HG02943 (cell line): ENCODE results near the gene DNAJB2.
"Not testable (repeated sequence)": the region's sequence is repeated elsewhere in the genome, so short reads cannot be mapped to it uniquely, and the experiment has no call there.

ENCODE experiments used
- ATAC-seq: cut with Tn5 transposase; IDR thresholded peaks from one replicate; pipeline ENCODE4 v1.9.1; 2021; ENCODE audit warnings: mild to moderate bottlenecking, low read depth, moderate library complexity; ENCODE audit not compliant: unreplicated experiment

Gene DNAJB2

DNA sequence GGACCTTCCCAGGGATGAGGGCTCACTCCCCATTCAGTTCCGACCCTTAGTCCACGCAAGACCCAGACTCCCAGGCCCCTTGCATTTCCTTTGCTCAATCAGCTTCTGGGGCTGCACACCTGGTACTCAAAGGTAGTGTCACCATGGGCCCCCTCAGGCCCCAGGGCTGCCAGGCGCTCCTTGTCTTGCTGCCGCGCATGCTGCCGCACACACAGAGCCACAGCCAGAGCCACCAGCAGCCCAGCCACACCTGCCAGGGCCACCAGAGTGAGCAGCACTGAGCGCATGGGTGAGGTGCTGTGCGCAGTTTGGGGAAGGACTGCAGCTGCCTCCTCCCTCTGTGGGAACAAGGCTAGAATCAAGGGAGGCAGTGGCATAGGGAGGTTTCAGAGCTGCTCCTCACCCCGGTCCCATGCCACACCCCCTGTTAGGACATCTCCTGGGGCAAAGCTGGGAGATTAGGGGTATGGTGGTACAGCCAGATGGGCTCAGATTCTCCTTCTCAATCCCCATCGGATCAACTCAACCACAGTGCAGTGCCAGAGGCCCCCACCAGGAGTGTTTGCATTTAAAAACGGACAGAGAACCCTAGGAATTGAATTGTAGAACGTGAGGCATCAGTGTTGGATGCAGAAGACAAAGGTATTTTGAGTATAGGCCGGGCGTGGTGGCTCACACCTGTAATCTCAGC lies 18.7 kb downstream of the DNAJB2 start:
- no peak for ATAC-seq

GRCh38 chr2:219298759-219299371 lies 19.7 kb downstream of the DNAJB2 start:
- ATAC-seq: no peak

DNA sequence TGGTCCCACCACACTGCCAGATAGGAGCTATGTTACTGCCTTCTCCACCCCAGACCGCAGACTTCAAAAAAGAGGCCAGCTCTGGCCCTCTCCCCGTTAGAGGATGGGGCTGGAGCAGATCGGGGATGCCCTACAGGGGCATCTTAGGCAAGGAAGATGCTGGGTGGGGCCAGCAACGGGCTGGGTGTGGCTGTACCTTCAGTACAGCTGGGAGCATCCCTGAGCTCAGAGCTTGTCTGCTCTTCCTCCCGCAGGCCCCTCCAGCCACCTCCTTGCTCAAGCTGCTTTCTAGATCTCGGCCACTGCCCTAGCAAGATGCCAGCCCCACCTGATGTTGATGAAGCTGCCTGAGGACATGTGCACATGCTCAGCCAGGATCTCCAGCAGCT lies 20.2 kb downstream of the DNAJB2 start:
- ATAC-seq: no peak

GRCh38 chr2:219300022-219300421 lies 20.9 kb downstream of the DNAJB2 start:
- no peak for ATAC-seq

DNA sequence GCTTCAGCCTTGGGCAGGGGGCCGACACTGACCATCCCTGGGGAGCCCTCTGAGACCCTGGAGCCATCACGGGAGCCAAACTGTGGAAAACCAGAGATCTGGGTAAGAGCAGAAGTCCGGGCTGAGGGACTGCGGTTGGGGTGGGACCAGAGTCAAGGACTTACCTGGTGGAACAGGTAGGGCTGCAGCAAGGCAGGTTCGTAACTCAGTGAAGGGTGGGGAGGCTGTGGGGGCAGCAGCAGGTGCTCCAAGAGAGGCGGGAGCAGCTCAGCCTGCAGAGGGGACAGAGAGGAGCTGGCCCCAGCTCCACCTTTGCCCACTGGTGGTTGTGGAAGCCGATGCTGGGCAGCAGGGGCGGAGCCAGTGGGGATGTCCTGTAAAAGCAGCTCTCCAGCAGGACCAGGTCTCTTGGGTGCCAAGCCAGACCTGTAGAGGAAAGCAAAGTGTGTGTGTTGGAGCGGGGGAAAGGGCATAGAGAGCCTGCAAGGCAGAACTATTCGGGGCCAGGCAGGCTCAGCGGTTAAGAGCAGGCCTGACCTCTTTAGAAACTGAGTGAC lies 23.3 kb downstream of the DNAJB2 start:
- no peak for ATAC-seq

DNA sequence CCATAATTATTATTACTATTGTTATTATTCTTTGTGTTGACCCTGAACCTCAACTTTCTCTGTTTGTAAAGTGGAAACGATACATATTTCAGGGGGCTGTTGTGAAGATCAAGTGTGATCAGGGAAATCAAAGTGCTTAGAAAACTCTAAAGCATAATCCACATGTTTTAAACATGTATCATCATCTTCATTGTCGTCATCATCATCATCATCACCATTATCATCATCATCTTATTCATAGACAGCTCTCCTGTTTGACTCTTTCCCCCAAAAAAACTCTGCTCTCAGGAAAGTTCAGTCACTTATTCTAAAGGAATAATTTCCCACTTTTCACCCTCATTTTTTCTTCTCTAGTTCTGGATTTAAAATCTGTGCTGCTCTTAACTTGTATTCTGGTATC lies 25.1 kb downstream of the DNAJB2 start:
- ATAC-seq: no peak

GRCh38 chr2:219306047-219306446 lies 26.9 kb downstream of the DNAJB2 start:
- no peak for ATAC-seq

GRCh38 chr2:219308142-219309101 lies 29.3 kb downstream of the DNAJB2 start:
- no peak for ATAC-seq

DNA sequence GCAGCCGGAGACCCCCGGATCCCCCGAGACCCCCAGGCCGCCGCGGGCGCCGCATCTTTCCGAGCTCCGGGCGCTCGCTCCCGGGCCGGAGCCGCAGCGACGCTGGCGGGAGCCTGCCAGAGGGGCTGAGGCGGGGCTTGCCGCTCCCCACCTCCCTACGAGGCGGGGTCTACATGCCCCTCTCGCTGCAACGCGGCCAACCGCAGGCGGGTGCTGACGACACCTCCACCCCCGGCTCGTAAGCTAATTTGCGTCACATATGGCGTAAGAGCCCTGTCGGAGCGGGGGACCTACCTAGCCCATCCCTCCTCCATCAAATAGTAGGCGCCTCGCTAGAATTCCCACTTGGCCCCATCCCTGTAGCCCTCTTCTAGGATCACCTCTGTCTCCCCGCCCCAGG lies 30.1 kb downstream of the DNAJB2 start, which contains the start of gene PTPRN:
PTPRN (minus strand) TSS at position 124 of the 400 bp plus-strand sequence; CDS start at position 55, 69 bp downstream.
- ATAC-seq: no peak

DNA sequence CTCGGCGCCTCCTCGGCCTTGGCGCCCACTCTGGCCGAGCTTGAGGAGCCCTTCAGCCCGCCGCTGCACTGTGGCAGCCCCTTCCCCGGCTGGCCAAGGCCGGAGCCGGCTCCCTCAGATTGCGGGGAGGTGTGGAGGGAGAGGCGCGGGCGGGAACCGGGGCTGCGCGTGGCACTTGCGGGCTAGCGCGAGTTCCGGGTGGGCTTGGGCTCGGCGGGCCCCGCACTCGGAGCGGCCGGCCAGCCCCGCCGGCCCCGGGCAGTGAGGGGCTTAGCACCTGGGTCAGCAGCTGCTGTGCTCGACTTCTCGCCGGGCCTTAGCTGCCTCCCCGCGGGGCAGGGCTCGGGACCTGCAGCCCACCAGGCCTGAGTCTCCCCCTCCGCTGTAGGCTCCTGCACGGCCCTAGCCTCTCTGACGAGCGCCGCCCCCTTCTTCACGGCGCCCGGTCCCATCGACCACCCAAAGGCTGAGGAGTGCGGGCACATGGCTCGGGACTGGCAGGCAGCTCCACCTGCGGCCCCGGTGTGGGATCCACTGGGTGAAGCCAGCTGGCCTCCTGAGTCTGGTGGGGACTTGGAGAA lies 33.6 kb downstream of the DNAJB2 start:
- not testable (repeated sequence) for ATAC-seq

DNA sequence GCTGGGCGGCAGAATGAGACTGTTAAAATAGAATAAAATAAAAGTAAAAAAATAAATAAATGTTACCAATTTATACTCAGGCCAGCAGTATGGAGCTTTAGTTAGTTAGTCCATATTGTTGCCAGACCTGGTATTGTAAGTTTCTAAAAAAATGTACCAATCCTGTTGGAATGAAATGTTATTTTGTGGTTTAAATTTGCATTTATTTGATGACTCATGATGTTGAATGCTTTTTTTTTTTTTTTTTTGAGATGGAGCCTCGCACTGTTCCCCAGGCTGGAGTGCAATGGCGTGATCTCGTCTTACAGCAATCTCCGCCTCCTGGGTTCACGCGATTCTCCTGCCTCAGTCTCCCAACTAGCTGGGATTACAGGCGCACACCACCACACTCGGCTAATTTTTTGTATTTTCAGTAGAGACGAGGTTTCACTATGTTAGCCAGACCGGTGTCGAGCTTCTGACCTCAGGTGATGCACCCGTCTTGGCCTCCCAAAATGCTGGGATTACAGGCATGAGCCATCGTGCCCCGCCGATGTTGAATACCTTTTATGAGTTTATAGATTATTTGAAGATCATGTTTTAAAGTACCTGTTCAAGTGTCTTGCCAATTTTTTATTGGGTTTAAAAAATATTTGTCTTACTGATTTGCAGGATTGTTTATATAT lies 35.8 kb downstream of the DNAJB2 start:
- no peak for ATAC-seq

DNA sequence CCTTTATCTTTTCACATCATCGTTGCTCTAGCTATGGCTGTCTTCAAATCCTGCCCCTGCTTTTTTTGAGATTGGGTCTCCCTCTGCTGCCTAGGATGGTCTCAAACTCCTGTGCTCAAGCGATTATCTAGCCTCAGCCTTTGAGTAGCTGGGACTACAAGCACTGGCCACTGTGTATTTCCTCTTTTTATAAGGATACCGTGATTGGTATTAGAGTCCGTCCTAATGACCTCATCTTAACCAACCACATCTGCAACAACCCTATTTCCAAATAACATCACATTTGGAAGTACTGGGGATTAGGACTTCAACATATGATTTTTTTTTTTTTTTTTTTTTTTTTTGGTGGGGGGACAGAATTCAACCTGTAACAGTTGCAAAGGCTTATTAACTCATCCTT lies 44.3 kb downstream of the DNAJB2 start:
- no peak for ATAC-seq

GRCh38 chr2:219325136-219325535 lies 46.0 kb downstream of the DNAJB2 start:
- ATAC-seq: no peak

GRCh38 chr2:219325657-219326315 lies 46.6 kb downstream of the DNAJB2 start:
- no peak for ATAC-seq

DNA sequence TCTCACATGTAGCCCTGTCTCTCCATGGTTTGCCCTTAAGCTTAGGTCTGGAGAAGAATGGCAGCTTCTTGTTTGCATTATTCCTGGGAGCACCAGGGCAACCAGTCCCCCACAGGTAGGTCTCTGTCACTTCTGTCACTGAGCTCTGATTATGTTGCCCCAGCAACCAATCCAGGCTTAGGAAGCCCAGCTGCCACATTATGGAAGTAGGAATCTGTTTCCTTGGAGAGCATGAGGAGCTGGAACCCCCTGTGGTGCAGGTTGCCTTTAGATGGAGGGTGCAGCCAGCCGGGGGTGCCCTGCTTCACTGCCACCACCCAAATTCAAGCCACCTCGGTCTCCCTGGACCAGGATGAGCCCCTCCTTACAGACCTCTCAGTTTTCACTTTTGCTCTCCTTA lies 48.6 kb downstream of the DNAJB2 start:
- no peak for ATAC-seq

- no peak for ATAC-seq
Measured at GRCh38 chr2:219331560-219332213, 52.5 kb downstream of the DNAJB2 start.

DNA sequence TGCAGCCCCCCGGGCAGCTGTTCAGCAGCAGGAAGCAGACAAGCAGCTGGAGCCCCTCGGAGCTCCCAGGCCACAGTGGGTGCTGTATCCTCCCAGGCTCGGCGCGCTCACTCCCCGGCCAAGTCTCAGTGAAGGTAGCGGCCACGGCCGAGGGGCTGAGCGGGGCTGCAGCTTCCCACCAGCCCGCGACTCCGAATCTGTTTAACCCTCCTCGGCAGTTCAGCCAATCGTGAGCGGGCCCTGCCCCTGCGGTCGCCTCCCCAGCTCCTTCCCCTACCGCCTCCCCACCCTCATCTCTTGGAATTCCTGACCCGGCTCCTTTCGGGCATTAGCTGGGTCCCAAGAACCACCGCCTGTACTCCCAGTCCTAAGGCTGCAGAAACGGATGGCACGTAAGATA lies 53.4 kb downstream of the DNAJB2 start, which contains the start of gene RESP18:
RESP18 (minus strand) TSS at position 203 of the 400 bp plus-strand sequence.
- no peak for ATAC-seq

GRCh38 chr2:219334076-219334475 lies 54.9 kb downstream of the DNAJB2 start:
- no peak for ATAC-seq

GRCh38 chr2:219335373-219335786 lies 56.2 kb downstream of the DNAJB2 start:
- ATAC-seq: no peak
